Esophagus muscularis mucosa (tissue), 4 donors: ENCODE results near the gene GALNT18. TPM values are rescaled to one million over a fixed set of nuclear protein-coding genes. Genes with fewer than 3 reads are reported as not detected.
A peak's percentile ranks its signal among the peaks of the same experiment; 100 is the strongest.

Experiments used
- DNase-seq: peaks from one replicate; pipeline ENCODE4 v3.0.0-alpha.2; 2017; ENCODE audit errors: extremely low spot score
- H3K27ac ChIP-seq, 4 donors: fragments of 200-600 bp; sonication (generic); replicated peaks in 1 of 4; 1 replicate in 3 of 4; 2 replicates in 1 of 4; pipeline ENCODE4 v1.5.1; 2016 to 2019; ENCODE audit warnings: mild to moderate bottlenecking in 1 of 4
- H3K27me3 ChIP-seq, 4 donors: fragments of 200-600 bp; sonication (generic); one replicate each; pipeline versions ENCODE4 v1.5.1 to v1.6.0; 2016 to 2019
- H3K36me3 ChIP-seq, 4 donors: fragments of 200-600 bp; sonication (generic); one replicate each; pipeline ENCODE4 v1.5.1; 2016 to 2019
- H3K4me1 ChIP-seq, 4 donors: fragments of 200-600 bp; sonication (generic); one replicate each; pipeline ENCODE4 v1.5.1; 2016 to 2019
- H3K4me3 ChIP-seq, 4 donors: fragments of 200-600 bp; sonication (generic); 1 replicate in 2 of 4; 2 replicates in 2 of 4; pipeline ENCODE4 v1.5.1; 2016 to 2019; ENCODE audit warnings: mild to moderate bottlenecking in 4 of 4, moderate library complexity in 1 of 4
- H3K9me3 ChIP-seq, 4 donors: fragments of 200-600 bp; sonication (generic); 1 replicate in 3 of 4; 2 replicates in 1 of 4; pipeline ENCODE4 v1.5.1; 2016 to 2019
- EP300 ChIP-seq: sonication (generic); formaldehyde crosslinking; IDR thresholded peaks from one replicate; pipeline ENCODE4 v1.6.1; 2017; ENCODE audit warnings: antibody characterized with exemption
- POLR2A ChIP-seq: fragments of 450-650 bp; IDR thresholded peaks from one replicate; pipeline ENCODE4 v1.6.1; 2017; ENCODE audit warnings: antibody characterized with exemption, moderate library complexity, mild to moderate bottlenecking, low read depth
- POLR2AphosphoS5 ChIP-seq, 2 donors: sonication (generic); formaldehyde crosslinking; IDR thresholded peaks; one replicate each; pipeline ENCODE4 v1.6.1; 2017; ENCODE audit warnings: antibody characterized with exemption in 2 of 2
- WGBS: methylation state at CpG from one replicate; pipeline ENCODE4 v1.1.5; 2018; 5-methylcytosine and 5-hydroxymethylcytosine counted together
- intact Hi-C: fragments of 100-400 bp; cut with DNase I; formaldehyde crosslinking; loops from one replicate; pipeline ENCODE4 v1.15.1; 2023
- total RNA-seq, 4 donors: library from RNA; depleted of rRNA; stranded (reverse); fragments of >200 nt; gene quantifications; one replicate each; pipeline versions ENCODE4 v1.1.0 to v1.2.1, GENCODE V29; 2016
- TF ChIP-seq, protein P1 (sequence below), 3 experiments: fragments of 200-600 bp in 2 of 3; fragments of 450-650 bp in 1 of 3; sonication (generic) in 2 of 3; IDR thresholded peaks; one replicate each; pipeline ENCODE4 v1.5.1; 2017 to 2019; ENCODE audit warnings: antibody characterized with exemption in 3 of 3, mild to moderate bottlenecking in 2 of 3, moderate library complexity in 1 of 3

GALNT18 gene
- total RNA-seq, 4 donors from 2014 or later: 29.1 to 67.0 (median 49.3) TPM

DNA sequence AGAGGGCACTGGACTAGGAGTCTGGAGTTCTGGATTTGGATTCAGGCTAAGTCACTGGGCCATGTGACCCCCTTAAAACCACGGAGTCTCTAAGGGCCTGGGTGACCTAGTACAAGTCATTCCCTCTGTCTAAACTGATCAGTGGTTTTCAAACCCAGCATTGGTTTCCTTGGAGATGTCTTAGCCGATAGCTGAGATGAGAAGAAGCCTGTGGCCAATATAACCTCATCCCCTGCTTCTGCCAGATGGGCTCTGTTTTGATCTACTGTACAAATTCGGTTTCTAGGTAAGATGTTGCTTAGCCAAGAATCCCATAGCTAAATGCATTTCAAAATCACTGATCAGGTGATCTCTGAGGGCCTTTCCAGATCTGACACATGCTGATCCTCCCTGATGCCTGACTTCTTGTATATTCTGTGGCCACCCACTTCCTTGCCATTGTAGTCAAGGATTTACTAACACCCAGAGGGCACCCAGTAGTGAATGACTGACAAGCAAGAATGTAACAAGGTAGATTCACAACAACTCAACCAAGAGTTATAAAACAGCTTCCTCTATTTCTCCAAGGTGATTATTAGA, 53.1 kb downstream of the GALNT18 start:
- TF ChIP-seq EP300: no peak
- TF ChIP-seq POLR2A: no peak
- TF ChIP-seq, protein P1, sequence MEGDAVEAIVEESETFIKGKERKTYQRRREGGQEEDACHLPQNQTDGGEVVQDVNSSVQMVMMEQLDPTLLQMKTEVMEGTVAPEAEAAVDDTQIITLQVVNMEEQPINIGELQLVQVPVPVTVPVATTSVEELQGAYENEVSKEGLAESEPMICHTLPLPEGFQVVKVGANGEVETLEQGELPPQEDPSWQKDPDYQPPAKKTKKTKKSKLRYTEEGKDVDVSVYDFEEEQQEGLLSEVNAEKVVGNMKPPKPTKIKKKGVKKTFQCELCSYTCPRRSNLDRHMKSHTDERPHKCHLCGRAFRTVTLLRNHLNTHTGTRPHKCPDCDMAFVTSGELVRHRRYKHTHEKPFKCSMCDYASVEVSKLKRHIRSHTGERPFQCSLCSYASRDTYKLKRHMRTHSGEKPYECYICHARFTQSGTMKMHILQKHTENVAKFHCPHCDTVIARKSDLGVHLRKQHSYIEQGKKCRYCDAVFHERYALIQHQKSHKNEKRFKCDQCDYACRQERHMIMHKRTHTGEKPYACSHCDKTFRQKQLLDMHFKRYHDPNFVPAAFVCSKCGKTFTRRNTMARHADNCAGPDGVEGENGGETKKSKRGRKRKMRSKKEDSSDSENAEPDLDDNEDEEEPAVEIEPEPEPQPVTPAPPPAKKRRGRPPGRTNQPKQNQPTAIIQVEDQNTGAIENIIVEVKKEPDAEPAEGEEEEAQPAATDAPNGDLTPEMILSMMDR (IDR thresholded peaks at IDR 0.05): no peak
- TF ChIP-seq POLR2AphosphoS5 (IDR thresholded peaks at IDR 0.05): no peak
- peak overlapping the region in 2 of 4 donors; percentile 19 to 63 for H3K27ac ChIP-seq
- H3K27me3 ChIP-seq: no peaks in the 10 kb centered on the region
- peaks cover 31 to 80% (median 65%) of the 10 kb centered on the region in 4 donors for H3K4me1 ChIP-seq
- intact Hi-C loops: no loop called here
- no peaks in the 10 kb centered on the region for H3K36me3 ChIP-seq
- H3K9me3 ChIP-seq: no peaks in the 10 kb centered on the region
- DNase-seq: no peak
- 75% methylated on average over 3 of the region's 3 CpGs for WGBS
- H3K4me3 ChIP-seq: no peak overlapping the region

DNA sequence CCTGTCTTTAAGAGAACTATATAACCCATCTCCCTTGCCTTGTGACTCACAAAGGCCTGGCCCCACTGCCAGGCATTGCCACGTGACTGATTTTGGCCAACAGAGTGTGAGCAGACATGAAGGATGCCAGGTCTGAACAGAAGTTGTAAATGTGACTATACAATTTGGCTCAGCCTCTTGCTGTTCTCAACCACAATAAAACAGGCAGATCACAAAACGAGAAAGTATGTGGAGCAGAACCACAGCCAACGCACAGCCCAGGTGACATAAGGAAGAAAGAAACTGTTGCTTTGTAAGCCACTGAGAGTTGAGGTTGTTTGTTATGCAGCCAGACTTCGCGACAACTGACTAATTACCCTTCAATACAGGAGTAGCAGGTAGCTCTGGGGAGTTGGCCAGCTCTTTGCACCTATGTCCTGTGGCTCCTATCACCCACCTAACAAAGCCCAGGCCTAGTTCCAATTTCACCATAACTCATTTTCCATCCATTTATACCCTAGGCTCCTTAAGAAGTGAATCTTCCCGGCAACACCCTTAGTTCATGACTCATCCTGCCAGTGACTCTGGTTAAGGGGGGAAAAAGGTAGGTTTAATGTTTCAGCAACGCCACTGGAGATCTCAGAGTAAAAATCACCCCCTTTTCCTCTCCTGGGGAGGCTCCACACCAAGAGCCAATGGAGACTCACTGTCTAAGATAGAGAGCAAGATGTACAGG, 53.7 kb downstream of the GALNT18 start:
- no peak for DNase-seq
- intact Hi-C loops: no loop called here
- 60% methylated on average over 7 of the region's 7 CpGs for WGBS
- peak overlapping the region in 2 of 4 donors; percentile 19 to 63 for H3K27ac ChIP-seq
- TF ChIP-seq POLR2AphosphoS5 (IDR thresholded peaks at IDR 0.05): no peak
- TF ChIP-seq EP300: no peak
- no peaks in the 10 kb centered on the region for H3K9me3 ChIP-seq
- H3K4me1 ChIP-seq: peaks cover 37 to 80% (median 69%) of the 10 kb centered on the region in 4 donors
- no peak overlapping the region for H3K4me3 ChIP-seq
- H3K36me3 ChIP-seq: no peaks in the 10 kb centered on the region
- H3K27me3 ChIP-seq: no peaks in the 10 kb centered on the region

- intact Hi-C loops: no loop called here
- TF ChIP-seq POLR2A: no peak
- Histone ChIP-seq H3K4me1 (peaks cover 35 to 71% (median 61%) of the 10 kb centered on the region in 4 donors), H3K36me3 (no peaks in the 10 kb centered on the region), H3K27me3 (no peaks in the 10 kb centered on the region), H3K4me3 (no peak overlapping the region), H3K9me3 (no peaks in the 10 kb centered on the region), H3K27ac (no peak overlapping the region)
- DNase-seq: no peak
- 78% methylated on average over 2 of the region's 2 CpGs for WGBS
Observed at GRCh38 chr11:11565636-11566035, 56.2 kb downstream of the GALNT18 start.

DNA sequence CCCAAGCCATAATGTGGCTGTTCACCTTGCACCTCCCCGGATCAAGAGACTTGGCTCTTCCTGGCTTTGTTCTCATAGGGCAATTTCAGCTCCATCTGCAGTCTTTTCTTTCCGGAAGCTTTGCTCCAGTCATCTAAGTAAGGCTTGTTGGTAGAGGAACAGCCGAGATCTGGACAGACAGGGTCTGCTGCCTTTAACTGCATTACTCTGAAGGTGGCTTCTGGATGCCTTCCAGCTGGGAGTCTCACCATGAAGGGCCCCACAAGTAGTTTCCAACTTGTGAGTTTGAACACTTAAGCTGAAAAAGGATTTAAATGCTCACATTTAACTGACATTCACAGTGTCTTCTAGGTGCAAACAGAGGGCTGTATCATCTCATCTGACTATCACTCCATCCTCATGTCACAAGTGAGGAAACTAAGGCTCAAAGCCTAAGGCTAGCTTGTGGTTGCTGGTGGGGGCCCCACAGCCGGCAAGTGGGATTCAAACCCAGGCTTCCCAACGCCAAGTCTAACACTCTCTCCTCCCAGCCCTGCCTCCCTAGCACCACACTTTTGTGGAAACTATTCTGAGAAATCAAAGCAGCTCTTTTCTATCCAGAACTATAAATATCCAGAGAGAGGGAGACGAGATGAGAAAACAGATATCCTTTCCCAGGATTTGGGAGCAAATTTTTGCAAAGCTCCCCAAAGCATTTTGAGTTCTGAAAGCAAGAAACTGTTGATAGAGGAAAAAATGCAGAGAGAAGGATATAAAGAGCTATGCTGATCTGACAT, 58.4 kb downstream of the GALNT18 start:
- no peak for TF ChIP-seq POLR2AphosphoS5 (IDR thresholded peaks at IDR 0.05)
- TF ChIP-seq, protein P1 (IDR thresholded peaks at IDR 0.05): no peak
- no peak for TF ChIP-seq POLR2A
- no peak for TF ChIP-seq EP300
- no peaks in the 10 kb centered on the region for H3K27me3 ChIP-seq
- peaks cover 31 to 56% (median 45%) of the 10 kb centered on the region in 4 donors for H3K4me1 ChIP-seq
- no peak overlapping the region for H3K4me3 ChIP-seq
- no peak overlapping the region for H3K27ac ChIP-seq
- H3K36me3 ChIP-seq: no peaks in the 10 kb centered on the region
- intact Hi-C loops: no loop called here
- H3K9me3 ChIP-seq: no peaks in the 10 kb centered on the region
- WGBS: 64% methylated on average over 6 of the region's 6 CpGs
- DNase-seq: no peak

DNA sequence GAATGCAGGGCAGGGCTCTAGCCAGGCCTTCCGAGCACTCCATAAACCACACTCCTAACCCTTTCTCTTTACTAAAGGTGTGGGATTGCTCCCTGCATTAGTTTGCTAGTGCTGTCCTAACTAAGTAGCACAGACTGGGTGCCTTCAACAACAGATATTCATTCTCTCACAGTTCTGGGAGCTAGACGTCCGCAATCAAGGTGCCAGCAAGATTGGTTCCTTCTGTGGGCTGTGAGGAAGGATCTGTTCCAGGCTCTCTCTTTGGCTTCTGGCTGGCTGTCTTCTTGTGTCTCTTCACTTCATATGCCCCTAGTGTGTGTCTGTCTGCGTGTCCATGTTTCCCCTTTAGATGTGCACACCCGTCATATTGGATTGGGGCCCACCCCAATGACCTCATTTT, 59.8 kb downstream of the GALNT18 start:
- Histone ChIP-seq H3K27ac (no peak overlapping the region), H3K27me3 (no peaks in the 10 kb centered on the region), H3K4me3 (no peak overlapping the region), H3K36me3 (no peaks in the 10 kb centered on the region), H3K9me3 (no peaks in the 10 kb centered on the region), H3K4me1 (peaks cover 37 to 49% (median 41%) of the 10 kb centered on the region in 4 donors)
- TF ChIP-seq EP300 (no peak), POLR2AphosphoS5 (IDR thresholded peaks at IDR 0.05) (no peak), POLR2A (no peak)
- TF ChIP-seq, protein P1 (IDR thresholded peaks at IDR 0.05): no peak
- no peak for DNase-seq
- 88% methylated on average over 5 of the region's 5 CpGs for WGBS
- intact Hi-C loops: no loop called here
